A673 (cell line): ENCODE measurements around the gene FOXO4.

Experiments used
- CTCF ChIP-seq: fragments of 300-800, 200-600 bp; sonication (generic); conservative IDR thresholded peaks from 2 replicates; pipeline ENCODE4 v1.5.1; 2017; ENCODE audit warnings: low read depth, mild to moderate bottlenecking, antibody characterized with exemption, low read length, moderate library complexity, mixed read lengths
- EZH2 ChIP-seq: fragments of 200-600 bp; sonication (generic); IDR thresholded peaks from 2 replicates; pipeline ENCODE4 v1.6.1; 2017; ENCODE audit warnings: borderline replicate concordance, low read depth, mild to moderate bottlenecking, mixed read lengths, antibody characterized with exemption, low read length; ENCODE audit not compliant: poor library complexity, severe bottlenecking

- TF ChIP-seq CTCF (no peak), EZH2 (no peak)
Observed at GRCh38 chrX:71070531-71070930, 25.1 kb upstream of the FOXO4 start.
